Measurements from ENCODE around the gene ACACB. TPM values are rescaled to one million over a fixed set of nuclear protein-coding genes. Genes with fewer than 3 reads are reported as not detected.

The ACACB gene
- total RNA-seq, 1 donor from 2014 or later: 167 TPM

GRCh38 chr12:109100741-109101140 is 15.6 kb upstream of the ACACB start:
- DNase-seq (no peak), ATAC-seq (ENCODE audit: poor library complexity) (no peak)
- intact Hi-C loops (cut with DNase I): no loop called here

GRCh38 chr12:109102491-109102890 is 13.9 kb upstream of the ACACB start:
- ATAC-seq (ENCODE audit: poor library complexity) (no peak), DNase-seq (no peak)
- intact Hi-C loops (cut with DNase I): no loop called here

- DNase-seq (no peak), ATAC-seq (ENCODE audit: poor library complexity) (no peak)
- intact Hi-C loops (cut with DNase I): no loop called here
Measured at GRCh38 chr12:109105176-109105575, 11.2 kb upstream of the ACACB start.

GRCh38 chr12:109109746-109110350 is 6.5 kb upstream of the ACACB start:
- no peak for ATAC-seq (ENCODE audit: poor library complexity)
- no peak for DNase-seq
- intact Hi-C loops (cut with DNase I): no loop called here

GRCh38 chr12:109110988-109111495 is 5.3 kb upstream of the ACACB start:
- intact Hi-C loops (cut with DNase I): no loop called here
- ATAC-seq (ENCODE audit: poor library complexity) (peak; percentile 91), DNase-seq (peak; percentile 96)

GRCh38 chr12:109112720-109113465 is 3.5 kb upstream of the ACACB start:
- intact Hi-C loops (cut with DNase I): no loop called here
- ATAC-seq (ENCODE audit: poor library complexity) (no peak), DNase-seq (no peak)

GRCh38 chr12:109113661-109114321 is 2.6 kb upstream of the ACACB start:
- DNase-seq (no peak), ATAC-seq (ENCODE audit: poor library complexity) (no peak)
- intact Hi-C loops (cut with DNase I): no loop called here

- intact Hi-C loops (cut with DNase I): no loop called here
- no peak for ATAC-seq (ENCODE audit: poor library complexity)
Measured at GRCh38 chr12:109114644-109115043, 1.7 kb upstream of the ACACB start.

GRCh38 chr12:109115404-109115757 is 1.0 kb upstream of the ACACB start:
- ATAC-seq (ENCODE audit: poor library complexity) (no peak), DNase-seq (no peak)
- intact Hi-C loops (cut with DNase I): no loop called here

More at GRCh38 chr12:109114644-109115043, 1.7 kb upstream of the ACACB start:
- DNase-seq: no peak

GRCh38 chr12:109116611-109116949 is 193 bp downstream of the ACACB start:
- intact Hi-C loops (cut with DNase I): no loop called here
- ATAC-seq (ENCODE audit: poor library complexity) (no peak), DNase-seq (no peak)

- DNase-seq (no peak), ATAC-seq (ENCODE audit: poor library complexity) (no peak)
- intact Hi-C loops (cut with DNase I): loop anchor here (5.0 kb wide), 1 partner anchor 37 kb away; no protein-coding TSS in a partner anchor
Measured at GRCh38 chr12:109120095-109120494, 3.7 kb downstream of the ACACB start.

GRCh38 chr12:109120557-109120956 is 4.2 kb downstream of the ACACB start:
- no peak for DNase-seq
- no peak for ATAC-seq (ENCODE audit: poor library complexity)
- intact Hi-C loops (cut with DNase I): loop anchor here (5.0 kb wide), 1 partner anchor 37 kb away; no protein-coding TSS in a partner anchor

- ATAC-seq (ENCODE audit: poor library complexity): no peak
- no peak for DNase-seq
- intact Hi-C loops (cut with DNase I): loop anchor here (5.0 kb wide), 1 partner anchor 36 kb away; no protein-coding TSS in a partner anchor
Measured at GRCh38 chr12:109121346-109121880, 5.0 kb downstream of the ACACB start.

- peak; percentile 13 for ATAC-seq (ENCODE audit: poor library complexity)
- intact Hi-C loops (cut with DNase I): loop anchor here (5.0 kb wide), 1 partner anchor 32 kb away; no protein-coding TSS in a partner anchor
- no peak for DNase-seq
Measured at GRCh38 chr12:109124878-109125648, 8.7 kb downstream of the ACACB start.

GRCh38 chr12:109125791-109126190 is 9.4 kb downstream of the ACACB start:
- intact Hi-C loops (cut with DNase I): no loop called here
- DNase-seq (no peak), ATAC-seq (ENCODE audit: poor library complexity) (no peak)

- DNase-seq (no peak), ATAC-seq (ENCODE audit: poor library complexity) (peak; percentile 16)
- intact Hi-C loops (cut with DNase I): no loop called here
Measured at GRCh38 chr12:109126784-109127183, 10.4 kb downstream of the ACACB start.

- no peak for DNase-seq
- ATAC-seq (ENCODE audit: poor library complexity): no peak
- intact Hi-C loops (cut with DNase I): no loop called here
Measured at GRCh38 chr12:109127533-109128242, 11.3 kb downstream of the ACACB start.

All from Right ventricle myocardium superior (tissue), 1 donor.